ENCODE data around the gene PCDHGB5. TPM values are rescaled to one million over a fixed set of nuclear protein-coding genes. Genes with fewer than 3 reads are reported as not detected.
"Not testable (repeated sequence)": the region's sequence is repeated elsewhere in the genome, so short reads cannot be mapped to it uniquely, and the experiment has no call there.

The PCDHGB5 gene
- total and polyA plus RNA-seq, 8 donors: 1.1 to 7.9 (median 4.5) TPM

DNA sequence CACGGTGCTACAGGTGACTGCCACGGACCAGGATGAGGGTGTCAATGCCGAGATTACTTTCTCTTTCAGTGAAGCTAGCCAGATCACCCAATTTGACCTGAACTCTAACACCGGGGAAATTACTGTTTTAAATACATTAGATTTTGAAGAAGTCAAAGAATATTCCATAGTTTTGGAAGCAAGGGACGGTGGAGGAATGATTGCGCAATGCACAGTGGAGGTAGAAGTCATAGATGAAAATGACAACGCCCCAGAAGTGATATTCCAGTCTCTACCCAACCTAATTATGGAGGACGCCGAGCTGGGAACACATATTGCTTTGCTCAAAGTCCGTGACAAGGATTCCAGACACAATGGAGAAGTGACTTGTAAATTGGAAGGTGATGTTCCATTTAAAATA is 9.1 kb upstream of the PCDHGB5 start:
- Histone ChIP-seq H3K27ac (no peak overlapping the region), H3K9me3 (peaks cover 0 to 44% (median 2%) of the 10 kb centered on the region in 4 donors), H3K36me3 (no peaks in the 10 kb centered on the region), H3K4me3 (no peak overlapping the region), H3K4me1 (no peaks in the 10 kb centered on the region), H3K27me3 (no peaks in the 10 kb centered on the region)
- DNase-seq (no peak), FAIRE-seq (no peak), ATAC-seq (no peak)
- TF ChIP-seq, protein P1, sequence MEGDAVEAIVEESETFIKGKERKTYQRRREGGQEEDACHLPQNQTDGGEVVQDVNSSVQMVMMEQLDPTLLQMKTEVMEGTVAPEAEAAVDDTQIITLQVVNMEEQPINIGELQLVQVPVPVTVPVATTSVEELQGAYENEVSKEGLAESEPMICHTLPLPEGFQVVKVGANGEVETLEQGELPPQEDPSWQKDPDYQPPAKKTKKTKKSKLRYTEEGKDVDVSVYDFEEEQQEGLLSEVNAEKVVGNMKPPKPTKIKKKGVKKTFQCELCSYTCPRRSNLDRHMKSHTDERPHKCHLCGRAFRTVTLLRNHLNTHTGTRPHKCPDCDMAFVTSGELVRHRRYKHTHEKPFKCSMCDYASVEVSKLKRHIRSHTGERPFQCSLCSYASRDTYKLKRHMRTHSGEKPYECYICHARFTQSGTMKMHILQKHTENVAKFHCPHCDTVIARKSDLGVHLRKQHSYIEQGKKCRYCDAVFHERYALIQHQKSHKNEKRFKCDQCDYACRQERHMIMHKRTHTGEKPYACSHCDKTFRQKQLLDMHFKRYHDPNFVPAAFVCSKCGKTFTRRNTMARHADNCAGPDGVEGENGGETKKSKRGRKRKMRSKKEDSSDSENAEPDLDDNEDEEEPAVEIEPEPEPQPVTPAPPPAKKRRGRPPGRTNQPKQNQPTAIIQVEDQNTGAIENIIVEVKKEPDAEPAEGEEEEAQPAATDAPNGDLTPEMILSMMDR (IDR thresholded peaks at IDR 0.05): no peak
- intact Hi-C loops (cut with DNase I): loop anchor here in 1 of 3 donors (10.0 kb wide), 1 partner anchor 234 kb away; the partner anchor contains the start of gene PCDHB6
- 33 to 36% methylated on average over 10 of the region's 10 CpGs for WGBS, 2 donors

DNA sequence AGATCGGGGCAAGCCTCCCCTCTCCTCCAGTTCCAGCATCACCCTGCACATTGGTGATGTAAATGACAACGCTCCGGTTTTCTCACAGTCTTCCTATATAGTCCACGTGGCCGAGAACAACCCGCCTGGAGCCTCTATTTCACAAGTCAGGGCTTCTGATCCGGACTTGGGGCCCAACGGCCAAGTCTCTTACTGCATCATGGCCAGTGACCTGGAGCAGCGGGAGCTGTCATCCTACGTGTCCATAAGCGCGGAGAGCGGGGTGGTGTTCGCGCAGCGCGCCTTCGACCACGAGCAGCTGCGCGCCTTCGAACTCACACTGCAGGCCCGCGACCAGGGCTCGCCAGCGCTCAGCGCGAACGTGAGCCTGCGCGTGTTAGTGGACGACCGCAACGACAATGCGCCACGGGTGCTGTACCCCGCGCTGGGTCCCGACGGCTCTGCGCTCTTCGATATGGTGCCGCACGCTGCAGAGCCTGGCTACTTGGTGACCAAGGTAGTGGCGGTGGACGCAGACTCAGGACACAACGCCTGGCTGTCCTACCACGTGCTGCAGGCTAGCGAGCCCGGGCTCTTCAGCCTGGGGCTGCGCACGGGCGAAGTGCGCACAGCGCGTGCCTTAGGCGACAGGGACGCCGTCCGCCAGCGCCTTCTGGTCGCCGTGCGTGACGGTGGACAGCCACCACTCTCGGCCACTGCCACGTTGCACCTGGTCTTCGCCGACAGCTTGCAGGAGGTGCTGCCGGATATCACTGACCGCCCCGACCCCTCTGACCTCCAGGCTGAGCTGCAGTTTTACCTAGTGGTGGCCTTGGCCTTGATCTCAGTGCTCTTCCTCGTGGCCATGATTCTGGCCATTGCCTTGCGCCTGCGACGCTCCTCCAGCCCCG is 8.3 kb upstream of the PCDHGB5 start:
- no peaks in the 10 kb centered on the region for H3K4me1 ChIP-seq
- H3K27ac ChIP-seq: no peak overlapping the region
- WGBS, 2 donors: 26% methylated on average over 77 of the region's 77 CpGs
- no peaks in the 10 kb centered on the region for H3K27me3 ChIP-seq
- no peak overlapping the region for H3K4me3 ChIP-seq
- intact Hi-C loops (cut with DNase I): loop anchor here in 1 of 3 donors (10.0 kb wide), 1 partner anchor 235 kb away; the partner anchor contains the start of gene PCDHB6
- no peak for ATAC-seq
- DNase-seq: peak in 1 of 6 donors; percentile 26
- no peak for FAIRE-seq
- TF ChIP-seq, protein P1 (IDR thresholded peaks at IDR 0.05): no peak
- H3K9me3 ChIP-seq: peaks cover 0 to 40% (median 2%) of the 10 kb centered on the region in 4 donors
- no peaks in the 10 kb centered on the region for H3K36me3 ChIP-seq

DNA sequence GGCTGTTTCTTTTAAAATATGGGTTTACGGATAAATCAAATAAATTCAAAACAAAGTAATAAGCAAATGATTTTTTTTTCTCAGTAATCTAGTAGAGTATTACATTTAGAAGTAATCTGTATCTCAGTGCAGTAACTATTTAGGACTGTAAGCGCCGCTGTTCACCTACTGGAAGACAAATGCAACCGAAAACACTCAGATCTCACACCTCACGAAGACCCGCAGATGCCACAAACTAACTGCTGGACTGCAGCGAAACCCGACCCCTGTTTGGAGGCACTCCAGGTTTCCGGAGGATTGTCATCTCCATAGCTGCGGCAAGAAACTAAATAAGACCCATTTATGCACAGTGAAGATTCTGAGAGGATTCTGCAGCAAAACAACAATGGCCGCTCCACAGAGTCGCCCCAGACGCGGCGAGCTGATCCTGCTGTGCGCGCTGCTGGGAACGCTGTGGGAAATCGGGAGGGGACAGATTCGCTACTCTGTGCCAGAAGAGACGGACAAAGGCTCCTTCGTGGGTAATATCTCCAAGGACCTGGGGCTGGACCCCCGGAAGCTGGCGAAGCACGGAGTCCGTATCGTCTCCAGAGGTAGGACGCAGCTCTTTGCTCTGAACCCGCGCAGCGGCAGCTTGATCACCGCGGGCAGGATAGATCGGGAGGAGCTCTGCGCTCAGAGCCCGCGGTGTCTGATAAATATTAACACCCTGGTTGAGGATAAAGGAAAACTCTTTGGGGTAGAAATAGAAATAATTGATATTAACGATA is 5.1 kb upstream of the PCDHGB5 start, which contains the start of gene PCDHGA8:
Gene PCDHGA8 (plus strand): TSS at position 205 of the 770 bp plus-strand sequence. CDS start 181 bp downstream, at position 386.
- ATAC-seq (no peak), DNase-seq (peak in 1 of 6 donors; percentile 31), FAIRE-seq (no peak)
- Histone ChIP-seq H3K9me3 (peaks cover 0 to 34% (median 2%) of the 10 kb centered on the region in 4 donors), H3K27ac (no peak within 1 kb of the TSS), H3K4me1 (no peaks in the 10 kb centered on the region), H3K27me3 (no peaks in the 10 kb centered on the region), H3K4me3 (no peak within 1 kb of the TSS), H3K36me3 (no peaks in the 10 kb centered on the region)
- TF ChIP-seq, protein P1 (IDR thresholded peaks at IDR 0.05): no peak
- WGBS, 2 donors: 26 to 28% methylated on average over 38 of the region's 38 CpGs
- intact Hi-C loops (cut with DNase I): no loop called here

DNA sequence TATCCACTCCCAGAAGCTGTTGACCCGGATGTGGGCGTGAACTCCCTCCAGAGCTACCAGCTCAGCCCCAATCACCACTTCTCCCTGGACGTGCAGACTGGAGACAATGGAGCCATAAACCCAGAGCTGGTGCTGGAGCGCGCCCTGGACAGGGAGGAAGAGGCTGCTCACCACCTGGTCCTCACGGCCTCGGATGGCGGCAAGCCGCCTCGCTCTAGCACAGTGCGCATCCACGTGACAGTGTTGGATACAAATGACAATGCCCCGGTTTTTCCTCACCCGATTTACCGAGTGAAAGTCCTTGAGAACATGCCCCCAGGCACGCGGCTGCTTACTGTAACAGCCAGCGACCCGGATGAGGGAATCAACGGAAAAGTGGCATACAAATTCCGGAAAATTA is 4.5 kb upstream of the PCDHGB5 start:
- no peak overlapping the region for H3K4me3 ChIP-seq
- TF ChIP-seq, protein P1 (IDR thresholded peaks at IDR 0.05): no peak
- H3K27me3 ChIP-seq: no peaks in the 10 kb centered on the region
- H3K9me3 ChIP-seq: peaks cover 0 to 34% (median 2%) of the 10 kb centered on the region in 4 donors
- H3K27ac ChIP-seq: no peak overlapping the region
- 24 to 29% methylated on average over 21 of the region's 21 CpGs for WGBS, 2 donors
- H3K4me1 ChIP-seq: no peaks in the 10 kb centered on the region
- peak in 1 of 6 donors; percentile 23 for DNase-seq
- no peaks in the 10 kb centered on the region for H3K36me3 ChIP-seq
- FAIRE-seq: no peak
- ATAC-seq: no peak
- intact Hi-C loops (cut with DNase I): no loop called here

DNA sequence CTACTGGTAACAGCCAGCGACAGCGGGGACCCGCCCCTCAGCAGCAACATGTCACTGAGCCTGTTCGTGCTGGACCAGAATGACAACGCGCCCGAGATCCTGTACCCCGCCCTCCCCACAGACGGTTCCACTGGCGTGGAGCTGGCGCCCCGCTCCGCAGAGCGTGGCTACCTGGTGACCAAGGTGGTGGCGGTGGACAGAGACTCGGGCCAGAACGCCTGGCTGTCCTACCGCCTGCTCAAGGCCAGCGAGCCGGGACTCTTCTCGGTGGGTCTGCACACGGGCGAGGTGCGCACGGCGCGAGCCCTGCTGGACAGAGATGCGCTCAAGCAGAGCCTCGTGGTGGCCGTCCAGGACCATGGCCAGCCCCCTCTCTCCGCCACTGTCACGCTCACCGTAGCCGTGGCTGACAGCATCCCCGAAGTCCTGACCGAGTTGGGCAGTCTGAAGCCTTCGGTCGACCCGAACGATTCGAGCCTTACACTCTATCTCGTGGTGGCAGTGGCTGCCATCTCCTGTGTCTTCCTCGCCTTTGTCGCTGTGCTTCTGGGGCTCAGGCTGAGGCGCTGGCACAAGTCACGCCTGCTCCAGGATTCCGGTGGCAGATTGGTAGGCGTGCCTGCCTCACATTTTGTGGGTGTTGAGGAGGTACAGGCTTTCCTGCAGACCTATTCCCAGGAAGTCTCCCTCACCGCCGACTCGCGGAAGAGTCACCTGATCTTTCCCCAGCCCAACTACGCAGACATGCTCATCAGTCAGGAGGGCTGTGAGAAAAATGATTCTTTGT is 3.2 kb upstream of the PCDHGB5 start:
- H3K4me1 ChIP-seq; intact Hi-C loops (cut with DNase I); H3K4me3 ChIP-seq; ATAC-seq; FAIRE-seq; H3K36me3 ChIP-seq; H3K27ac ChIP-seq; H3K27me3 ChIP-seq: not testable (repeated sequence)
- H3K9me3 ChIP-seq: peaks cover 0 to 24% (median 2%) of the 10 kb centered on the region in 4 donors
- peak in 1 of 6 donors; percentile 27 for DNase-seq
- WGBS, 2 donors: 22 to 25% methylated on average over 36 to 46 of the region's 53 CpGs

Data from pancreas (tissue), 10 donors.